Measurements from ENCODE around the gene CCDC27.

Gene CCDC27

GRCh38 chr1:3759164-3759563 is 6.9 kb downstream of the CCDC27 start:
- no peak overlapping the region for H3K27ac ChIP-seq
- no peak for TF ChIP-seq CTCF (IDR thresholded peaks at IDR 0.05)
- no peak for TF ChIP-seq ZFX (IDR thresholded peaks at IDR 0.05; ENCODE audit: borderline replicate concordance)

GRCh38 chr1:3759796-3760195 is 7.5 kb downstream of the CCDC27 start:
- no peak overlapping the region for H3K27ac ChIP-seq

GRCh38 chr1:3761296-3762010 is 9.2 kb downstream of the CCDC27 start:
- TF ChIP-seq ZFX (IDR thresholded peaks at IDR 0.05; ENCODE audit: borderline replicate concordance) = no peak
- no peak for TF ChIP-seq CTCF (IDR thresholded peaks at IDR 0.05)
- no peak overlapping the region for H3K27ac ChIP-seq

More at GRCh38 chr1:3759796-3760195, 7.5 kb downstream of the CCDC27 start:
- TF ChIP-seq ZFX (IDR thresholded peaks at IDR 0.05; ENCODE audit: borderline replicate concordance) = no peak
- no peak for TF ChIP-seq CTCF (IDR thresholded peaks at IDR 0.05)

GRCh38 chr1:3762151-3762872 is 10.1 kb downstream of the CCDC27 start:
- H3K27ac ChIP-seq = no peak overlapping the region
- TF ChIP-seq CTCF (IDR thresholded peaks at IDR 0.05) (no peak), ZFX (IDR thresholded peaks at IDR 0.05; ENCODE audit: borderline replicate concordance) (no peak)

- H3K27ac ChIP-seq = no peak overlapping the region
- TF ChIP-seq CTCF (IDR thresholded peaks at IDR 0.05) (no peak), ZFX (IDR thresholded peaks at IDR 0.05; ENCODE audit: borderline replicate concordance) (no peak)
These were observed 10.6 kb downstream of the CCDC27 start for GRCh38 chr1:3762873-3763228.

- no peak for TF ChIP-seq ZFX (IDR thresholded peaks at IDR 0.05; ENCODE audit: borderline replicate concordance)
- no peak for TF ChIP-seq CTCF (IDR thresholded peaks at IDR 0.05)
- no peak overlapping the region for H3K27ac ChIP-seq
These were observed 11.3 kb downstream of the CCDC27 start for GRCh38 chr1:3763351-3764125.

All from 22Rv1 (cell line).